HG02970 (cell line): ENCODE measurements around the gene SNAI3.

ENCODE experiments used
- ATAC-seq: cut with Tn5 transposase; IDR thresholded peaks from one replicate; pipeline ENCODE4 v1.9.1; 2021; ENCODE audit warnings: mild to moderate bottlenecking, moderate library complexity, moderate number of reproducible peaks; ENCODE audit not compliant: unreplicated experiment, low FRiP score

Gene SNAI3

GRCh38 chr16:88653596-88654362 lies 32.5 kb downstream of the SNAI3 start:
- no peak for ATAC-seq

- no peak for ATAC-seq
These were observed 33.2 kb downstream of the SNAI3 start for GRCh38 chr16:88653101-88653500.

- no peak for ATAC-seq
These were observed 33.6 kb downstream of the SNAI3 start for GRCh38 chr16:88652762-88653063.

GRCh38 chr16:88651989-88652761 lies 34.1 kb downstream of the SNAI3 start:
- no peak for ATAC-seq

- peak; percentile 65 for ATAC-seq
These were observed 34.9 kb downstream of the SNAI3 start for GRCh38 chr16:88651276-88651988.

- ATAC-seq = peak; percentile 53
These were observed 35.5 kb downstream of the SNAI3 start, which contains the start of gene CYBA for GRCh38 chr16:88650749-88651275. Gene CYBA (minus strand): TSS chr16:88651053. CDS start chr16:88651013, 40 bp downstream.

GRCh38 chr16:88649924-88650748 lies 36.2 kb downstream of the SNAI3 start:
- peak; percentile 12 for ATAC-seq

- ATAC-seq = no peak
These were observed 36.9 kb downstream of the SNAI3 start for GRCh38 chr16:88649195-88649923.

- ATAC-seq = no peak
These were observed 38.9 kb downstream of the SNAI3 start for GRCh38 chr16:88647178-88648070.

- ATAC-seq = no peak
These were observed 39.8 kb downstream of the SNAI3 start for GRCh38 chr16:88646345-88647034.

GRCh38 chr16:88645941-88646340 lies 40.4 kb downstream of the SNAI3 start:
- no peak for ATAC-seq

- no peak for ATAC-seq
These were observed 40.9 kb downstream of the SNAI3 start for GRCh38 chr16:88645455-88645854.

GRCh38 chr16:88643644-88643932 lies 42.7 kb downstream of the SNAI3 start:
- no peak for ATAC-seq

GRCh38 chr16:88642881-88643643 lies 43.2 kb downstream of the SNAI3 start:
- no peak for ATAC-seq

GRCh38 chr16:88640498-88641247 lies 45.6 kb downstream of the SNAI3 start:
- no peak for ATAC-seq

GRCh38 chr16:88640039-88640495 lies 46.2 kb downstream of the SNAI3 start:
- no peak for ATAC-seq
